Keratinocyte (primary cell): ENCODE measurements around the gene CHRM4.

Source experiments
- EZH2 ChIP-seq: IDR thresholded peaks from one replicate; pipeline ENCODE4 v1.6.1; 2012; ENCODE audit warnings: inconsistent platforms, mild to moderate bottlenecking, low read length, moderate library complexity
- TF ChIP-seq, protein P1 (sequence below), 3 experiments: IDR thresholded peaks in 1 of 3; conservative IDR thresholded peaks in 1 of 3; optimal IDR thresholded peaks in 1 of 3; 2 replicates in 2 of 3; 3 replicates in 1 of 3; pipeline versions ENCODE3 to v1.5.1; 2011; ENCODE audit warnings: low read length in 3 of 3, mild to moderate bottlenecking in 3 of 3, moderate library complexity in 2 of 3, control low read depth in 1 of 3, inconsistent platforms in 1 of 3; ENCODE audit not compliant: insufficient read depth in 2 of 3; ENCODE audit errors: extremely low read depth in 1 of 3

DNA sequence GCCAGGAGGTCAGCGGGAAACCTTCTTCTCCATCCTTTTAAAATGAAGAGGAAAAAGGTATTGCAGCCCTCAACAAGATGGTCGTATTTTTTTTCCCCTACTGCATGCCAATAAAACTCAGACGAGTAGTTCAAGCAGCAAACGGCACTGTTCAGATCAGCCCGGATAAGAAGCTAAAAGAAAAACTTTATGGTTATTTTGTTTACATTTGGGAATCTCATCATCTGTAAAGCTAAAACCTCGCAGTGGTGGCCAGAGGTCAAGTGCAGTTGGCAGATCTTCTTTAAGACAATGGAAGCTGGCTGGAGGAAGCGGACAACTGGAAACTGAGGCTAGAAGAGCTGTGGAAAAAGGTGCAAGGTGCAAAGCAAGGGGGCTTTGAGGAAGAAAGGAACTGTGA, 31.0 kb upstream of the CHRM4 start:
- TF ChIP-seq, protein P1, sequence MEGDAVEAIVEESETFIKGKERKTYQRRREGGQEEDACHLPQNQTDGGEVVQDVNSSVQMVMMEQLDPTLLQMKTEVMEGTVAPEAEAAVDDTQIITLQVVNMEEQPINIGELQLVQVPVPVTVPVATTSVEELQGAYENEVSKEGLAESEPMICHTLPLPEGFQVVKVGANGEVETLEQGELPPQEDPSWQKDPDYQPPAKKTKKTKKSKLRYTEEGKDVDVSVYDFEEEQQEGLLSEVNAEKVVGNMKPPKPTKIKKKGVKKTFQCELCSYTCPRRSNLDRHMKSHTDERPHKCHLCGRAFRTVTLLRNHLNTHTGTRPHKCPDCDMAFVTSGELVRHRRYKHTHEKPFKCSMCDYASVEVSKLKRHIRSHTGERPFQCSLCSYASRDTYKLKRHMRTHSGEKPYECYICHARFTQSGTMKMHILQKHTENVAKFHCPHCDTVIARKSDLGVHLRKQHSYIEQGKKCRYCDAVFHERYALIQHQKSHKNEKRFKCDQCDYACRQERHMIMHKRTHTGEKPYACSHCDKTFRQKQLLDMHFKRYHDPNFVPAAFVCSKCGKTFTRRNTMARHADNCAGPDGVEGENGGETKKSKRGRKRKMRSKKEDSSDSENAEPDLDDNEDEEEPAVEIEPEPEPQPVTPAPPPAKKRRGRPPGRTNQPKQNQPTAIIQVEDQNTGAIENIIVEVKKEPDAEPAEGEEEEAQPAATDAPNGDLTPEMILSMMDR (optimal IDR thresholded peaks at IDR 0.05 in 1 of 3, IDR thresholded peaks at IDR 0.05 in 1 of 3, conservative IDR thresholded peaks at IDR 0.05 in 1 of 3; ENCODE audit: extremely low read depth in 1 of 3, insufficient read depth in 2 of 3, low read length in 3 of 3): no peak
- TF ChIP-seq EZH2: no peak
